Nephron (organoid): ENCODE results near the gene FAM204A.

Source experiments
- H3K27ac Mint-ChIP-seq, 3 experiments: 2 replicates each; pipeline ENCODE4 v1.8.0; 2020; ENCODE audit warnings: mixed read lengths in 3 of 3, mild to moderate bottlenecking in 2 of 3, moderate library complexity in 1 of 3
- H3K27me3 Mint-ChIP-seq: 2 replicates; pipeline ENCODE4 v1.8.0; 2021; ENCODE audit warnings: low read depth, mild to moderate bottlenecking, moderate library complexity, mixed read lengths
- H3K36me3 Mint-ChIP-seq: 2 replicates; pipeline ENCODE4 v1.8.0; 2020; ENCODE audit warnings: low read depth, mixed read lengths
- H3K4me1 Mint-ChIP-seq: 2 replicates; pipeline ENCODE4 v1.8.0; 2020; ENCODE audit warnings: mixed read lengths
- H3K4me3 Mint-ChIP-seq, 3 experiments: 2 replicates each; pipeline ENCODE4 v1.8.0; 2020; ENCODE audit warnings: mild to moderate bottlenecking in 3 of 3, mixed read lengths in 3 of 3, moderate library complexity in 2 of 3
- H3K9me3 Mint-ChIP-seq: 2 replicates; pipeline ENCODE4 v1.8.0; 2020; ENCODE audit warnings: mixed read lengths
- TF ChIP-seq, protein P1 (sequence below), 3 experiments: fragments of 200-600 bp; sonication (generic); IDR thresholded peaks; one replicate each; pipeline ENCODE4 v1.5.0; 2021; ENCODE audit warnings: antibody characterized with exemption in 3 of 3; ENCODE audit not compliant: unreplicated experiment in 3 of 3

The FAM204A gene

GRCh38 chr10:118254654-118255053 lies 87.5 kb downstream of the FAM204A start:
- Mint-ChIP-seq H3K36me3 (no peaks in the 10 kb centered on the region), H3K27ac (peak overlapping the region in 2 of 3 experiments; percentile 1 to 20)

GRCh38 chr10:118253397-118253796 lies 88.7 kb downstream of the FAM204A start:
- Mint-ChIP-seq H3K9me3 (no peaks in the 10 kb centered on the region), H3K4me1 (peaks cover 24% of the 10 kb centered on the region), H3K27me3 (peaks cover 39% of the 10 kb centered on the region), H3K4me3 (no peak overlapping the region), H3K27ac (no peak overlapping the region), H3K36me3 (no peaks in the 10 kb centered on the region)
- TF ChIP-seq, protein P1, sequence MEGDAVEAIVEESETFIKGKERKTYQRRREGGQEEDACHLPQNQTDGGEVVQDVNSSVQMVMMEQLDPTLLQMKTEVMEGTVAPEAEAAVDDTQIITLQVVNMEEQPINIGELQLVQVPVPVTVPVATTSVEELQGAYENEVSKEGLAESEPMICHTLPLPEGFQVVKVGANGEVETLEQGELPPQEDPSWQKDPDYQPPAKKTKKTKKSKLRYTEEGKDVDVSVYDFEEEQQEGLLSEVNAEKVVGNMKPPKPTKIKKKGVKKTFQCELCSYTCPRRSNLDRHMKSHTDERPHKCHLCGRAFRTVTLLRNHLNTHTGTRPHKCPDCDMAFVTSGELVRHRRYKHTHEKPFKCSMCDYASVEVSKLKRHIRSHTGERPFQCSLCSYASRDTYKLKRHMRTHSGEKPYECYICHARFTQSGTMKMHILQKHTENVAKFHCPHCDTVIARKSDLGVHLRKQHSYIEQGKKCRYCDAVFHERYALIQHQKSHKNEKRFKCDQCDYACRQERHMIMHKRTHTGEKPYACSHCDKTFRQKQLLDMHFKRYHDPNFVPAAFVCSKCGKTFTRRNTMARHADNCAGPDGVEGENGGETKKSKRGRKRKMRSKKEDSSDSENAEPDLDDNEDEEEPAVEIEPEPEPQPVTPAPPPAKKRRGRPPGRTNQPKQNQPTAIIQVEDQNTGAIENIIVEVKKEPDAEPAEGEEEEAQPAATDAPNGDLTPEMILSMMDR (IDR thresholded peaks at IDR 0.05; ENCODE audit: unreplicated experiment in 3 of 3), result no peak

More at GRCh38 chr10:118254654-118255053, 87.5 kb downstream of the FAM204A start:
- Mint-ChIP-seq H3K4me3 (no peak overlapping the region), H3K27me3 (peaks cover 29% of the 10 kb centered on the region), H3K4me1 (peaks cover 34% of the 10 kb centered on the region), H3K9me3 (no peaks in the 10 kb centered on the region)
- TF ChIP-seq, protein P1 (IDR thresholded peaks at IDR 0.05; ENCODE audit: unreplicated experiment in 3 of 3), result no peak

DNA sequence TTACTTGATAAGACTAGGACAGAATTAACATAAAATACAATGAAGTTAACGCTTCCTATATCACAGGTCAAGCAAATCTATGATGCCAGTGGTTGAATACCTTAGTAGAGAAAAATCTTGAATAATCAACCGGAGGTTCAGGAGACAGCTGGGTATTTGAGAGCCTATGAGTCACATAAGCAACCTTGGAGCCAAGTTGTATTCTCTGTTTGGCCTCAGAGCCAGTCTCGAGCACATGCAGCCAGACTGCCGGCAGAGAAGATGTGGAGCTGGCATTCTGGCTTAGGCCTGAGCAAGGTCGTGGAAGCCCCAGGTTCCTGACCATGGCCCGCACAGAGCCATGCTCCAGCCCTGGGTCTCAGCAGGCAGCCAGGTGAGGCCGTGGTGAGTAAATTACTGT lies 90.3 kb downstream of the FAM204A start:
- H3K9me3 Mint-ChIP-seq, result no peaks in the 10 kb centered on the region
- peaks cover 17% of the 10 kb centered on the region for H3K4me1 Mint-ChIP-seq
- peaks cover 52% of the 10 kb centered on the region for H3K27me3 Mint-ChIP-seq
- H3K4me3 Mint-ChIP-seq, result no peak overlapping the region
- H3K36me3 Mint-ChIP-seq, result no peaks in the 10 kb centered on the region
- TF ChIP-seq, protein P1 (IDR thresholded peaks at IDR 0.05; ENCODE audit: unreplicated experiment in 3 of 3), result no peak
- no peak overlapping the region for H3K27ac Mint-ChIP-seq

GRCh38 chr10:118249714-118250113 lies 92.4 kb downstream of the FAM204A start:
- Mint-ChIP-seq H3K27ac (no peak overlapping the region), H3K36me3 (no peaks in the 10 kb centered on the region), H3K9me3 (no peaks in the 10 kb centered on the region), H3K4me3 (no peak overlapping the region), H3K27me3 (peaks cover 69% of the 10 kb centered on the region), H3K4me1 (peaks cover 3% of the 10 kb centered on the region)
- TF ChIP-seq, protein P1 (IDR thresholded peaks at IDR 0.05; ENCODE audit: unreplicated experiment in 3 of 3), result no peak
